ENCODE data around the gene ZNF524. TPM values are rescaled to one million over a fixed set of nuclear protein-coding genes. Genes with fewer than 3 reads are reported as not detected.

ZNF524 gene
- polyA plus RNA-seq, 1 of the 3 experiments (the other 2 are of a cell fraction): 7.3 TPM

- Histone ChIP-seq H3K9ac (peak overlapping the region; percentile 93; the same call in 1 of the 2 replicates), H3K27me3 (ENCODE audit: insufficient read depth) (no peaks in the 10 kb centered on the region), H3K9me2 (no peaks in the 10 kb centered on the region), H2AFZ (ENCODE audit: low read depth) (no peak overlapping the region), H3F3A (replicated peaks; ENCODE audit: insufficient read depth) (peaks cover 24% of the 10 kb centered on the region), H3K4me3 (ENCODE audit: low read depth in 2 of 2, low read length in 1 of 2) (peak overlapping the region; percentile 88 to 93; a peak in 3 of 4 replicates), H3K79me2 (ENCODE audit: insufficient read depth) (peaks cover 57% of the 10 kb centered on the region), H4K20me1 (ENCODE audit: insufficient read depth) (peaks cover 28% of the 10 kb centered on the region; the same call in 1 of the 2 replicates), H3K4me2 (peak overlapping the region; percentile 96; the same call in 1 of the 2 replicates), H3K4me1 (ENCODE audit: control insufficient read depth in 1 of 2, insufficient read depth in 2 of 2, low read depth in 1 of 2, low read length in 1 of 2) (peaks cover 3 to 21% of the 10 kb centered on the region in 2 experiments; a peak in 3 of 4 replicates), H3K9me3 (no peaks in the 10 kb centered on the region), H3K36me3 (replicated peaks in 1 of 2; ENCODE audit: control insufficient read depth in 1 of 2, insufficient read depth in 2 of 2, low read length in 1 of 2) (peaks cover 9 to 23% of the 10 kb centered on the region in 2 experiments), H3K27ac (ENCODE audit: low read depth in 2 of 2, low read length in 1 of 2) (peak overlapping the region; percentile 95 to 97)
- TF ChIP-seq MXI1 (IDR thresholded peaks at IDR 0.05; ENCODE audit: low read depth, low read length) (peak; percentile 76), FOSL2 (IDR thresholded peaks at IDR 0.05; ENCODE audit: borderline replicate concordance, low read depth) (no peak), NRF1 (IDR thresholded peaks at IDR 0.05; ENCODE audit: low read depth, low read length) (peak; percentile 95), ZBTB33 (IDR thresholded peaks at IDR 0.05; ENCODE audit: borderline replicate concordance, low read depth) (0 out of 2 replicates have a peak, but pooled peaks have one; percentile 23), ELF1 (IDR thresholded peaks at IDR 0.05) (peak; percentile 68; the same call in 1 of the 2 replicates), RCOR1 (IDR thresholded peaks at IDR 0.05; ENCODE audit: low read length) (no peak), GABPA (IDR thresholded peaks at IDR 0.05; ENCODE audit: low read depth) (peak; percentile 85)
- TF ChIP-seq, protein P1, sequence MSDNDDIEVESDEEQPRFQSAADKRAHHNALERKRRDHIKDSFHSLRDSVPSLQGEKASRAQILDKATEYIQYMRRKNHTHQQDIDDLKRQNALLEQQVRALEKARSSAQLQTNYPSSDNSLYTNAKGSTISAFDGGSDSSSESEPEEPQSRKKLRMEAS (IDR thresholded peaks at IDR 0.05; ENCODE audit: low read depth): peak; percentile 89
- peak; percentile 97 for DNase-seq
- WGBS (ENCODE audit: low lambda C conversion rate): 2% methylated on average over 16 of the region's 43 CpGs
- POLR2A ChIA-PET: interaction anchor here (0.5 to 2.0 kb wide), 4 partner anchors 14 to 30 kb away, joined by 3 to 10 read pairs (median 3); no protein-coding TSS in a partner anchor
- CTCF ChIA-PET: interaction anchor here (0.6 to 3.5 kb wide), 19 partner anchors 20 to 749 kb away, joined by 3 to 31 read pairs (median 4); partner anchors contain the start of genes ZNF579 and ZNF784
These were observed 5.1 kb downstream of the ZNF524 start for GRCh38 chr19:55605207-55605636.

- POLR2A ChIA-PET: interaction anchor here (0.5 to 2.0 kb wide), 7 partner anchors 13 to 119 kb away, joined by 3 to 10 read pairs (median 3); partner anchors contain the start of genes ZNF579 and ZNF784
- Histone ChIP-seq H3K4me3 (ENCODE audit: low read depth in 2 of 2, low read length in 1 of 2) (peak within 1 kb of the TSS; percentile 88 to 93), H3K4me1 (ENCODE audit: control insufficient read depth in 1 of 2, insufficient read depth in 2 of 2, low read depth in 1 of 2, low read length in 1 of 2) (peaks cover 3 to 18% of the 10 kb centered on the region in 2 experiments; a peak in 3 of 4 replicates), H3K4me2 (peak within 1 kb of the TSS; percentile 96), H3K79me2 (ENCODE audit: insufficient read depth) (peaks cover 61% of the 10 kb centered on the region), H3K36me3 (replicated peaks in 1 of 2; ENCODE audit: control insufficient read depth in 1 of 2, insufficient read depth in 2 of 2, low read length in 1 of 2) (peaks cover 9 to 24% of the 10 kb centered on the region in 2 experiments), H3K27ac (ENCODE audit: low read depth in 2 of 2, low read length in 1 of 2) (peak within 1 kb of the TSS; percentile 95 to 97), H4K20me1 (ENCODE audit: insufficient read depth) (peaks cover 35% of the 10 kb centered on the region; the same call in 1 of the 2 replicates), H2AFZ (ENCODE audit: low read depth) (peak within 1 kb of the TSS; percentile 71), H3K27me3 (ENCODE audit: insufficient read depth) (no peaks in the 10 kb centered on the region), H3K9me3 (no peaks in the 10 kb centered on the region), H3K9me2 (no peaks in the 10 kb centered on the region), H3K9ac (peak within 1 kb of the TSS; percentile 93), H3F3A (replicated peaks; ENCODE audit: insufficient read depth) (peaks cover 22% of the 10 kb centered on the region)
- CTCF ChIA-PET: interaction anchor here (0.6 to 3.5 kb wide), 31 partner anchors 13 to 1665 kb away, joined by 3 to 31 read pairs (median 4); partner anchors contain the start of genes ZNF579, ZNF581, ZNF628 and ZNF784
- peak; percentile 82 for DNase-seq
- under 1% methylated on average over 20 of the region's 44 CpGs for WGBS (ENCODE audit: low lambda C conversion rate)
- TF ChIP-seq RAD21 (IDR thresholded peaks at IDR 0.05; ENCODE audit: low read length) (peak; percentile 76), MXI1 (IDR thresholded peaks at IDR 0.05; ENCODE audit: low read depth, low read length) (peak; percentile 49; the same call in 1 of the 2 replicates), FOSL2 (IDR thresholded peaks at IDR 0.05; ENCODE audit: borderline replicate concordance, low read depth) (no peak), SMC3 (IDR thresholded peaks at IDR 0.05; ENCODE audit: low read depth, low read length) (peak; percentile 54), SIN3A (IDR thresholded peaks at IDR 0.05; ENCODE audit: borderline replicate concordance, low read depth, low read length) (0 out of 2 replicates have a peak, but pooled peaks have one; percentile 26), TAF1 (IDR thresholded peaks at IDR 0.05; ENCODE audit: borderline replicate concordance, low read depth, low read length) (peak; percentile 37; the same call in 1 of the 2 replicates), RFX5 (IDR thresholded peaks at IDR 0.05; ENCODE audit: low read length) (peak; percentile 91), IRF3 (IDR thresholded peaks at IDR 0.05; ENCODE audit: low read depth, low read length) (no peak), TCF12 (IDR thresholded peaks at IDR 0.05) (no peak)
- TF ChIP-seq, protein P2, sequence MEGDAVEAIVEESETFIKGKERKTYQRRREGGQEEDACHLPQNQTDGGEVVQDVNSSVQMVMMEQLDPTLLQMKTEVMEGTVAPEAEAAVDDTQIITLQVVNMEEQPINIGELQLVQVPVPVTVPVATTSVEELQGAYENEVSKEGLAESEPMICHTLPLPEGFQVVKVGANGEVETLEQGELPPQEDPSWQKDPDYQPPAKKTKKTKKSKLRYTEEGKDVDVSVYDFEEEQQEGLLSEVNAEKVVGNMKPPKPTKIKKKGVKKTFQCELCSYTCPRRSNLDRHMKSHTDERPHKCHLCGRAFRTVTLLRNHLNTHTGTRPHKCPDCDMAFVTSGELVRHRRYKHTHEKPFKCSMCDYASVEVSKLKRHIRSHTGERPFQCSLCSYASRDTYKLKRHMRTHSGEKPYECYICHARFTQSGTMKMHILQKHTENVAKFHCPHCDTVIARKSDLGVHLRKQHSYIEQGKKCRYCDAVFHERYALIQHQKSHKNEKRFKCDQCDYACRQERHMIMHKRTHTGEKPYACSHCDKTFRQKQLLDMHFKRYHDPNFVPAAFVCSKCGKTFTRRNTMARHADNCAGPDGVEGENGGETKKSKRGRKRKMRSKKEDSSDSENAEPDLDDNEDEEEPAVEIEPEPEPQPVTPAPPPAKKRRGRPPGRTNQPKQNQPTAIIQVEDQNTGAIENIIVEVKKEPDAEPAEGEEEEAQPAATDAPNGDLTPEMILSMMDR (IDR thresholded peaks at IDR 0.05): peak; percentile 81
- TF ChIP-seq, protein P1 (IDR thresholded peaks at IDR 0.05; ENCODE audit: low read depth): peak; percentile 57; the same call in 1 of the 2 replicates
These were observed 5.8 kb downstream of the ZNF524 start, which contains the start of gene ZNF865 for GRCh38 chr19:55605637-55606470. Gene ZNF865, plus strand, starts transcription at chr19:55605647. Its CDS starts 7,972 bp downstream, at chr19:55613619.
